HG02852 (cell line): Measurements from ENCODE around the gene NBPF26.
"Not testable (repeated sequence)": the region's sequence is repeated elsewhere in the genome, so short reads cannot be mapped to it uniquely, and the experiment has no call there.

Experiments used
- ATAC-seq: cut with Tn5 transposase; IDR thresholded peaks from one replicate; pipeline ENCODE4 v1.9.1; 2021; ENCODE audit warnings: mild to moderate bottlenecking, moderate library complexity; ENCODE audit not compliant: unreplicated experiment

The NBPF26 gene

DNA sequence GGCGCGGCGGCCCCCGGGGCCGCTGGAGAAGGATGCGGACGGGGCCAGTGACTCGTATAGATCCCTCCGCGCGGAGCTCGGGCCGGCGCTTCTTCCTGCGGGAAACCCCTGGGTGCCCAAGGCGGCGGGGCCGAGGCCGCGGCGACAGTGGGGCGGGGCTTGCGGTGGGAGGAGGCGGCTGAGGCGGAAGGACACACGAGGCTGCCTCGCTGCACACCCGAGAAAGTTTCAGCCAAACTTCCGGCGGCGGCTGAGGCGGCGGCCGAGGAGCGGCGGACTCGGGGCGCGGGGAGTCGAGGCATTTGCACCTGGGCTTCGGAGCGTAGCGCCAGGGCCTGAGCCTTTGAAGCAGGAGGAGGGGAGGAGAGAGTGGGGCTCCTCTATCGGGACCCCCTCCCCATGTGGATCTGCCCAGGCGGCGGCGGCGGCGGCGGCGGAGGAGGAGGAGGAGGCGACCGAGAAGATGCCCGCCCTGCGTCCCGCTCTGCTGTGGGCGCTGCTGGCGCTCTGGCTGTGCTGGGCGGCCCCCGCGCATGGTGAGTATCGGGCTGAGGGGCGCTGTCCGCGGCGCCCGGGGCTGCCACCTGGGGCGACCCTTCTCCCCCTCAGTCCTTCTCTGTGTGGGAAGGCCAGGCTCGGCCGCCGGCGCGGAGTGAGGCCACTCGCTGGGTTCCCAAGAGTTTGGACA is at the start of gene NBPF26:
Gene NBPF26 (plus strand): TSS at position 231 of the 688 bp plus-strand sequence.
- ATAC-seq: not testable (repeated sequence)

DNA sequence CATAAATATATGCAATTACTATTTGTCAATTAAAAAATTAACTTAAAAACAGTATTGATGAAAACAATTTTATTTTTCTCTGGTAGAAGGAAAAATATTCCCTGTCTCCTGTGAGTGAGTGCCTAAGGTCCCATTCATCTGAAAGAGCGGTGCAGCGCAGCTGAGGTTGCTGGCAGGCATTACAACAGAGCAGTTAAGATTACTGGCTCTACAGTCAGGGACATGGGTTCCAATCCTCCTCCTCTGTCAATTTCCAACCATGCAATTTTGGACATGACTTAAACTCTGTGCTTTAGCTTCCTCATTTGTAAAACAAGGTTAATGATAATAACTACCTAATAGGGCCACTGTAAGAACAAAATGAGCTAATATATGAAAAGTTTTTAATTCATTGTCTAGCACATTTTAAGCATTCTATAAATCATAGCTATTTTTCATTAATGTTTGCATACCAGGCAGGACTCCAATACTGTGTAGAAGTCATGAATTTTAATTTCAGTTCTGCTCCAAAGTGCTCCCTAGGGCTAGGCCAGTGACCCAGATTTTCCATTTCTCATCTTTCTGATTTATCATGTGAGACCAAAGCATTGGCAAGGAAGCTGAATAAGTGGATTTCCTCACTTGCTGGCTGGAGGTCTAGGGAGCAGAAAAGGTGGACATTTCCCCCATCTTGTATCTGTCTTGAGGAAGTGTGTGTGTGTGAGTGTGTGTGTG is 43.5 kb upstream of the NBPF26 start:
- ATAC-seq: not testable (repeated sequence)

DNA sequence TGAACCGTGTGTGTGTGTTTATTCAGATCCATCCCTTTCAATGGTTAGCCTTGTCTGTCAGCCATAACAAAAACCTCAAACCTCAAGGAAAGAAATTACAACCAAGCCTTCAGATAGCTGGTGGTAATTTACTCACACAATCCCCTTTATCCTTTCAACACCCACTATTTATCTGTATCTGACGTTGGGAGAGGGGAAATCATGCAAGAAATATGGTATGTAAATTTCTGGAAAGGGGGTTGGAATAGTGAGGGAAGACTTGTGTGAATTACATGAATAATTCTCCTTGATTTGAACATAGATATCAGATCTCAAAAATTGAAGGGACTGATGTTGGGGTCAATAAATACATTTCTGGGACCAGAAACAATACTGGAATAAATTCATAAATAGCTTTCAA is 42.8 kb upstream of the NBPF26 start:
- not testable (repeated sequence) for ATAC-seq

DNA sequence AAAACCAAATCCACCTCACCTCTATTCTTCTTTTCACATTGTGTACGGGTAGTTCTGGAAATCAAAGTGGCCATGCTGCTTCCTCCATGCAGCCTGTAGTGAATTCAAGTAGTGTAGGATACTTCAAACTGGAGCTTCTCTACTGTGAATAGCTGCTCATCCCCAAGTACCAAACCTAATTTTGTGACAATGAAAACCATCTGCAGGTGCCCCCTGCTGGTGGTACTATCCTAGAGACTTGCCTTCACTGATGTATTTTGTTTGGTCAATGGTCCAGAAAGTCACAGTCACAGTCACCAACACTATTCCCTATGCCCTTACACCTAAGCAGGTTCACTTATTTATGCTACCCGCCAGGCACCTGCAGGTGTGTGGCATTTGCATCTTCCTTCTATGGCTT is 39.3 kb upstream of the NBPF26 start:
- ATAC-seq: not testable (repeated sequence)

DNA sequence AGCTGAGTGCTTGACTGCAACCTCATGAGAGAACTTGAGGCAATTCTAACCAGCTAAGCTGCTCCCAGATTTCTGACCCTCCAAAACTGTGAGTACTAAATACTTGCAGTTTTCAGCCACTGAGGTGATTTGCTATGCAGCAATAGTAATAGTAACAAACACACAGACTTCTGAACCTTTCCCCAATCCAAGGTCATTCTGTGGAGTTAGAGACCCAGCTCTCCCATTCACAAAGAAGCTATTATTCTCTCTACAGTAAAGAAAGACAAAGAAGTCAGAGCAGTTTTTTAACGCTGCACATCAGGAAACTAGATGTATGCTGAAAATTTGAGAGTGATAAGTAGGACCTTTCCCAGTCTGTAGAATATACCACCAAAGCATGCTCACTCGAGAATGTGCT is 38.1 kb upstream of the NBPF26 start:
- not testable (repeated sequence) for ATAC-seq

DNA sequence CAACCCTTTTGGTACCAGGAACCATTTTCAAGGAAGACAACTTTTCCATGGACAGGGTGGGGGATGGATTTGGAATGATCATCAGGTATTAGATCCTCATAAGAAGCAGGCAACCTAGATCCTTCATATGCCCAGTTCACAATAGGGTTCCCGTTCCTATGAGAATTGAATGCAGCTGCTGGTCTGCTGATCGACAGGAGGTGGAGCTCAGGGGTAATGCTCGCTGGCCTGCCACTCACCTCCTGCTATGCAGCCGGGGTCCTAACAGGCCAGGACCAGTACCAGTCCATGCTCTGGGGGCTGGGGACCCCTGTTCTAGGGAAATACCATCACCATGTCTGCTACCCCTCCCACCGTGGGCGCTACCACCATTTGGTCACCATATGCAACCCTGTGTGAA is 36.5 kb upstream of the NBPF26 start:
- ATAC-seq: not testable (repeated sequence)

DNA sequence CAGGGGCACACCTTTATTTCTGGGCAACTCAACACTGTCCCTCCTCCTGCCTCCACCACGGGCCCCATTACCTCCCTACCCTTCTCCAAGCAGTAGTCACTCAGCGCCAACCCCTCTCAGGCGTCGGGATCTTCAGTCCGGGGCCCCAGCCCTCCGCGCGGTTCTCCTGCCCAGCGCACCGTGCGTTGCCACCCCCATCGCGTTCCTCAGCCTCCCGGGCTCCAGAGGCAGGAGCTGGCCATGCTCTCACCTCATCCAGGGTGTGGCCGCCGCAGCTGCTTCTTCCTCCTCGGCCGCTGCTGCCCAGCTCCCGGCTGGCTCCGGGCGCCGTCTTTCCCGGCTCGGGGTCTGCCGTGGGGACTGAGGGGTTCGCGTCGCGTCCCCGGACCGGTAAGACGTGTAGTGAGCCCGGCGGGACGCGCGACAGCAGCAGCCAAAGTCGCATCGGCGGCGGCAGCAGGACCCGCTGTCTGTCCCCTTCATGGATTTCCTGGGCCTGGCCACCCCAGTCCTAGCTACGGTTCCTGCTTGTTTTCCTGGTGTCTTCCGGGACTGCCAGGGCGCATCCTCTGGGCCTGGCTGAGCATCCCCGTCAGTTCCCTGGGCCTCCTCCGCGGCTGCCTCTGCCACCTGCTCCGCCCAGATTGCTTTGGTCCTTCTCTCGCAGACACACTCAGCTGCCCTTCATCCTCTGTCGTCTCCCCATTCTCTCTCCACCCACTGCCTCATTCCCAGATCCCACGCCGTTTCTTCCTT is 22.8 kb upstream of the NBPF26 start:
- not testable (repeated sequence) for ATAC-seq

DNA sequence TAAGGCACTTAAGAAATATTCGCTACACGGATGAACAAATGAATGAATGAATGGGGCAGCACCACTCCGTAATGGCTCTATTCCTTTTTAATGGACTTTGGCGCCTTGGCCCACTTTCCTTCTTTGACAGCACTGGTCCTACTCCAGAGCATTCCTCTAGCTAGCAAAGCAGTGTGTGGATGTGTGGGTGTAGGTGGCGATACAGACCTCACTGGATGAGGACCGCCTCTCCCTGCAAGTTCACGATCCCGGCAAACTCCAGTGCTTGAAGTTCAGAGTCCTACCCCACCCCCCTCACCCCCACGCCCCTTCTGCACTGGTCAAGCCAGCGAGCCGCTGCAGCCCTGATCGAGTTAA is 409 bp upstream of the NBPF26 start:
- ATAC-seq: not testable (repeated sequence)

DNA sequence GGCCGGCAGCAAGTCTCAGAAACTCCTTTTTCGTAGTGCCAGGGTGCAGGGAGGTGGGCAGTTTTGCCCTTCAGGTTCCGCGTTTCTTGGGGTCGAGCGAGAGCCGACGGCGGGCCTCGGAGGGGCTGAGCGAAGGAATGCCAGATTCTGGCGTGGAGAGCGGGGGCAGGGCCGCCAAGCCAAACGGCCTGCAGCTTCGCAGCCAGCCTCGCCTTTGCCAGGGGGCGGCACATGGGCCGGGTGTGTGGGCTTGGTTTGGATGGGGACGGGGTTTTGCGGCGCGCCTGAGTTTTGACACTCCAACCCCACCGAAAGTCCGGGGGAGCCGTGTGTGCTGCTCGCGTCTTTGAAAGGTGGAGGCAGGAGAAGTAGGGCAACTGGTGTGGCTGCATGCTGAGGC is 762 bp downstream of the NBPF26 start:
- ATAC-seq: not testable (repeated sequence)

DNA sequence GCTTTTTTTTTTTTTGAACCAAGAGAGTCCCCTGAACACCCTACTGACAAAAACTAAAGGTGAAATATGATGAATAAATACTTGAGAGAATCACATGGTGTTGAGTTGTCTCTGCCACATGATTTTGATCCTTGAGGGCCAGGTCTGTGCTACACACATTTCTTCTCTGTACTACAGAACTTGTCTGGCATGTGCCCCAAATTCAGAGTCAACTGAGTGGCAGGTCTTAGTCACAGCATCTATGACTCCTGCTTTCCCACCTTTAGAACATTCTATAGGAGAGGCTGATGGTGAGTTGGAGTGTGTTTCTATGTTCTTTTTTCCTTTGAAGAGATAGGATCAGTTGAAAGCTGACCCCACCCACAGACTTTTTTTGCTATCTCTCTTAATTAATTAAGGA is 5.1 kb downstream of the NBPF26 start:
- not testable (repeated sequence) for ATAC-seq

DNA sequence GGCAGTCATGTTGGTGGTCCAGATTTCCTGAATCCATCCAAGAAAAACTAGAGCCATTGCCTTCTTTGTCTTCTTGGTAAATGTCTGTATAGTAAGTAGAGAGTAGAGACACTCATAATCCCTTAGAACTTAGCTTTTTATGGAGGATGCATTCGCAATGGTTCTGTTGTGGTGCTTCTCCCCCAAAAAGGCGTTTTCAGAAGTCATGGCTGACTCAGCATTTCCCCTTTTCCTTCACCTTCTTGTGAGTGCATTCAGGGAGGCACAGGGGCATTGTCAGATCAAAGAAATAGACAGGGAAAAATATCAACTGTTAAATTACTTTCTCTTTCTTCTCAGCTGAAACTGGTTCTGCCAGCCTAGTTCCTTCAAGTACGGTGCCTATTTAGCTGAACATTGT is 45.3 kb downstream of the NBPF26 start:
- ATAC-seq: not testable (repeated sequence)

DNA sequence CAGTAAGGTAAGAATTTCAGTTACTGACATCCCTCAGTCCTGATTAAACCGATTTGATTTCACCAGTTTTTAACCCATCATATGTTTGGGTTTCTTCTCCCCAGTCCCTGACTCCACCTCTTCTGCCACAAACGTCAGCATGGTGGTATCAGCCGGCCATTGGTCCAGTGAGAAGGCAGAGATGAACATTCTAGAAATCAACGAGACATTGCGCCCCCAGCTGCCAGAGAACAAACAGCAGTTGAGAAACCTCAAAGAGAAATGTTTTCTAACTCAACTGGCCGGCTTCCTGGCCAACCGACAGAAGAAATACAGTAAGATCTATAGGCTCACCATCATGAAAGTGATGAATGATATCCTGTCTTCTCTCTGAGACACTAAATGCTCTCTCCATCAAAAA is 81.7 kb downstream of the NBPF26 start:
- ATAC-seq: not testable (repeated sequence)

DNA sequence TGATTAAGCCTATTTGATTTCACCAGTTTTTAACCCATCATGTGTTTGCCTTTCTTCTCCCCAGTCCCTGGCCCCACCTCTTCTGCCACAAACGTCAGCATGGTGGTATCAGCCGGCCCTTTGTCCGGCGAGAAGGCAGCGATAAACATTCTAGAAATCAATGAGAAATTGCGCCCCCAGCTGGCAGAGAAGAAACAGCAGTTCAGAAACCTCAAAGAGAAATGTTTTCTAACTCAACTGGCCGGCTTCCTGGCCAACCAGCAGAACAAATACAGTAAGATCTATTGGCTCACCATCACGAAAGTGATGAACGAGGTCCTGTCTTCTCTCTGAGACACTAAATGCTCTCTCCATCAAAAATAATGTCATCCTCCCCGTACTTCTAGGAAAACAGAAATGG is 88.1 kb downstream of the NBPF26 start:
- not testable (repeated sequence) for ATAC-seq

DNA sequence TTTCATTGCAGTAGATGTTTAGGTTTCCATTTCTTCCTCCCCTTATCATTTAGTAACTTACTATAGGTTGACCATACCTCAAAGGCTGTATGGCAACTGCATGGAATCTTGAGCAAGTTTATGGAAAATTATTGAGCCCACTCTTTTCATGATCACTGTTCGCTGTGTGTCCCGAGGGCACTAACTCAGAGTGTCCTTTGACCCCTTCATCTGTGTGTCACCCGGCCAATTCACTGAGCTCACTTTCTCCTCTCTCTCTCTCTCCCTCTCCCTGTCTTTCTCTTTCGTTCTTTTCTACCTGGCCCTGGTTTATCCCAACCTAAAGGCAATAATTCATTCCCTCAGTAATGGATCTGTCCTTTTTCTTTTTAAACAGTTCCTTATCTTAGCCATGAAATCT is 101.3 kb downstream of the NBPF26 start:
- not testable (repeated sequence) for ATAC-seq

DNA sequence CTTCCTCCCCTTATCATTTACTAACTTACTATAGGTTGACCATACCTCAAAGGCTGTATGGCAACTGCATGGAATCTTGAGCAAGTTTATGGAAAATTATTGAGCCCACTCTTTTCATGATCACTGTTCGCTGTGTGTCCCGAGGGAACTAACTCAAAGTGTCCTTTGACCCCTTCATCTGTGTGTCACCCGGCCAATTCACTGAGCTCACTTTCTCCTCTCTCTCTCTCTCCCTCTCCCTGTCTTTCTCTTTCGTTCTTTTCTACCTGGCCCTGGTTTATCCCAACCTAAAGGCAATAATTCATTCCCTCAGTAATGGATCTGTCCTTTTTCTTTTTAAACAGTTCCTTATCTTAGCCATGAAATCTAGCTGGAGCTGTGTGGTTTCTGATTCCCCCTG is 102.9 kb downstream of the NBPF26 start:
- ATAC-seq: not testable (repeated sequence)

DNA sequence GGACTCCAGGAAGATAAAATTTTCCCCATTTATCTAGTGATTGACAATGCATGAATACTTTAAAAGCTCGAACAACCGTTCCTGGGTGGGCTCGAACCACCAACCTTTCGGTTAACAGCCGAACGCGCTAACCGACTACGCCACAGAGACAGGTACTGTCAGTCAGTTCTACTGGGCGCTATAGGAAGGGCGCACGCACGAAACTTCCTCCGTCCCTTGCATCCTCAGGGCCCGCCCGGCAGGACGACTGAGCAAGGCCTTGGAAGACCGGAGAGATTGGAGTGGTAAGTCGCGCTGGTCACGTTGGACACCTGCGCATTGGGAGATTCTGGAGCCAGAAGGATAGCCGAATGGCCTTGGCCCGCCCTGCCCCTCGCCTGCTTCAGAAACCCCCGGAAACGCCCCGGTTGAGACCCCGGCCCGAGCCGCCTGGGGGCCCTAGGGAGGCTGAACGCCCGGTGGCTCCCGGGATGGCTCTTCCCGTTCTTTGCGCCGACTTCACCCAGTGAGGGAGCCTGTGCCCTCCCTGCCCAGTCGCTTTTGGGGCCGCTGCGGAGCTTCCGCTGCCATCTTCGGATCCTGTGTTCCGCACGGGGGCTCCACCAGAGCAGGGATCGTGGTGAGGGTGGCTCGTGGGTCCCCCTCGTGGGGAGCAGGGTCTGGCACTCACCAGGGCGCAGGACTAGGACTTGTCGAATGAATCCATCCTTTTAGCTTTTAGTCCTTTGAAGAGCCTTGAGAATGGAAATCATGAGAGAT is 120.6 kb downstream of the NBPF26 start:
- ATAC-seq: not testable (repeated sequence)

DNA sequence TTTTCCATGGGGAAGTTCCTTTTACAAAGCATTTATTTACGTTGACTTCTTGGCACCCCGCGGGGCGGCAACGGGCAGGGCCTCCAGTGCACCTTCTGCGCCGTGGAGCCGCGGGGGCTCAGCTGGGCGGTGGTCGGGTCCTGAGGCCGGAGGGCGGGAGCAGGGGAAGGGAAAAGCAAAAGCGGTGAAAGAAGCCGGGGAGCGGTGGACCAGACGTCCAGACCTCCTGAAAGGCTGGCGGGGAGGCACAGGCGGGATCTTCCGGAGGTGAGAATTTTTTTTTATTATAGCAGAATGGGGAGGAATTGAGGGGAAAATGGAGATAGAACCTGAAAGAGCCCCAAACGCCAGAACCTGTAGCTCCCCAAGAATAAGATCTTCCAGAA is 121.2 kb downstream of the NBPF26 start:
- not testable (repeated sequence) for ATAC-seq

DNA sequence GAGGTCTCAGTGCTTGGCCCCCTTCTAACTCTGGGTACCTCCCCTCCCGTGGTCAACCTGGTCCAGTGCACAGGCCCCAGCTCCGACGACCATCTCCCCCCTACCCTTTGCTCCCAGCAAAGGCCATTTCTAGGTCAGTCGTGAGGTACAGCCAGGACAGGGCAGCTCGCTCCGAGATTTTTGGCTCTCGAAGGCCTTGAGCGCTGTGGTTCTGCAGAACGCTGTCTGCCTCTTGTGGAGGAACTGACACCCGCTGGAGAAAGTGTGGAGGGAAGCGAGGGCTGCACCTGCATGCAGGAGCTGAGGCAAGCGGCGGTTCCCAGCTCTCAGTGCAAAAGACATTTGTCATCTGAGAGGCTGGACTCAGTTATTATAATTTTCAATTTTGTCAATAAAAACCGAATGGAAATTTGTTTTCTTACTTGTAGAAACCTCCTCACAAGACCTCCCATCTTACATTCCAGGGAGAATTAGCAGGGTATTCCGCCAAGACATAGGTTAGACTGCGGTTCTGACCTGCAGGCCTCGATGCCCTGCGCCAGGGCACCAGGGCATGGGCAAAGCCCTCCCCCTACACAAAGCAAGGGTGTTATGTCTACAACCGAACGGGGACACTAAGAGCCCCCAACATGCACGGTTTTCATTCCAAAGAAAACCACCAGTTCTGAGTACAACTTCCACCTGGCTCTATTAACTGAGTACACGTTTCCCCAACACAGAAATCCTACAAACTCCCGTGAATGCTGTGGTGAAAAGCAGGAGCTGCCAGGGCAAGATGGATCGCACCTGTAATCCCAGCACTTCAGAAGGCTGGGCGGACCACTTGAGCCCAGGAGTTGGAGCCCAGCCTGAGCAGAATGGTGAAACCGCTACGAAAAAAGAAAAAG is 125.9 kb downstream of the NBPF26 start:
- not testable (repeated sequence) for ATAC-seq

DNA sequence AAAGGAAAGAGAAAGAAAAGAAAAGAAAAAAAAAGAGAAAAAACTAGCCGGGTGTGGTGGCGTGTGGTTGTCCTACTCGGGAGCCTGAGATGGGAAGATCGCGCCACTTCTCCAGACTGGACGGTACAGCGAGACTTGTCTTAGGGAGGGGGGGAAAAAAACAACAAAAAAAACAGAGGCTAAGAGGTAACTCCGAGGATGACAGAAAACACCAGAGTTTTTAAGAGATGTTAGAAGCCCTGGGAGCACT is 126.5 kb downstream of the NBPF26 start:
- not testable (repeated sequence) for ATAC-seq
